Measurements from ENCODE around the gene RPRD2. TPM values are rescaled to one million over a fixed set of nuclear protein-coding genes. Genes with fewer than 3 reads are reported as not detected.

The RPRD2 gene
- total RNA-seq, 1 experiment from 2014 or later: 36.2 TPM

- Histone ChIP-seq H3K4me3 (no peak overlapping the region), H3K36me3 (ENCODE audit: low read depth) (peaks cover 23% of the 10 kb centered on the region; the same call in 1 of the 2 replicates), H3F3A (ENCODE audit: insufficient read depth, low read depth) (peaks cover 9% of the 10 kb centered on the region), H3K4me2 (no peak overlapping the region), H4K20me1 (ENCODE audit: insufficient read depth) (no peaks in the 10 kb centered on the region; the same call in 1 of the 2 replicates), H3K79me2 (ENCODE audit: low read depth) (no peaks in the 10 kb centered on the region), H2AFZ (no peak overlapping the region), H3K9me3 (ENCODE audit: insufficient read depth, low read depth) (no peaks in the 10 kb centered on the region), H3K4me1 (replicated peaks; ENCODE audit: insufficient read depth) (no peaks in the 10 kb centered on the region), H3K9me2 (ENCODE audit: insufficient read depth) (no peaks in the 10 kb centered on the region), H3K27ac (no peak overlapping the region), H3K27me3 (ENCODE audit: insufficient read depth, low read depth) (no peaks in the 10 kb centered on the region)
- intact Hi-C loops (cut with micrococcal nuclease; ENCODE audit: unreplicated experiment): no loop called here
- ChIA-PET POLR2A (ENCODE audit: unreplicated experiment) (interaction anchor here (0.6 kb wide), 1 partner anchor 15 kb away, joined by 14 read pairs; no protein-coding TSS in a partner anchor), CTCF (no interaction called here)
- no TSS peak for BruUV-seq (replicated peaks)
- DNase-seq: no peak
- no peak for TF ChIP-seq CTCF (conservative IDR thresholded peaks at IDR 0.05)
- no peak for TF ChIP-seq EZH2 (IDR thresholded peaks at IDR 0.05; ENCODE audit: low read depth)
These were observed 103.0 kb downstream of the RPRD2 start for GRCh38 chr1:150466964-150467363.

DNA sequence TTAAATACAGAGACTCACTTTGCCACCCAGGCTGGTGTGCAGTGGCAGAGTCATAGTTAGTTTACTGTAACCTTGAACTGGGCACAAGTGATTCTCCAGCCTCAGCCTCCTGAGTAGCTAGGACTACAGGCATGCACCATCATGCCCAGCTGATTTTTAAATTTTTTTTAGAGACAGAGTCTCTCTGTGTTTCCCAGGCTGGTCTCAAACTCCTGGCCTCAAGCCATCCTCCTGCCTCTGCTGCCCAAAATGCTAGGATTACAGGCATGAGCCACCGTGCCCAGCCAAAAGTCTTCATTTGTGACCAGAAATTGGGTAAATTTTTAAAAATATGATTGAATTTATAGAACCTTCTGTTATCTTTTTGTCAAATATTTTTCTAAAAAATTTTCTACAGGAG, 105.3 kb downstream of the RPRD2 start:
- no peak for DNase-seq
- Histone ChIP-seq H3K27ac (no peak overlapping the region), H3K9me2 (ENCODE audit: insufficient read depth) (no peaks in the 10 kb centered on the region), H3K36me3 (ENCODE audit: low read depth) (peaks cover 23% of the 10 kb centered on the region; the same call in 1 of the 2 replicates), H3K4me2 (no peak overlapping the region), H3K9me3 (ENCODE audit: insufficient read depth, low read depth) (no peaks in the 10 kb centered on the region), H3F3A (ENCODE audit: insufficient read depth, low read depth) (peaks cover 6% of the 10 kb centered on the region), H3K79me2 (ENCODE audit: low read depth) (no peaks in the 10 kb centered on the region), H4K20me1 (ENCODE audit: insufficient read depth) (no peaks in the 10 kb centered on the region; the same call in 1 of the 2 replicates), H2AFZ (no peak overlapping the region), H3K4me1 (replicated peaks; ENCODE audit: insufficient read depth) (no peaks in the 10 kb centered on the region), H3K4me3 (no peak overlapping the region), H3K27me3 (ENCODE audit: insufficient read depth, low read depth) (no peaks in the 10 kb centered on the region)
- no peak for TF ChIP-seq EZH2 (IDR thresholded peaks at IDR 0.05; ENCODE audit: low read depth)
- no peak for TF ChIP-seq CTCF (conservative IDR thresholded peaks at IDR 0.05)
- POLR2A ChIA-PET (ENCODE audit: unreplicated experiment): no interaction called here
- intact Hi-C loops (cut with micrococcal nuclease; ENCODE audit: unreplicated experiment): no loop called here
- no TSS peak for BruUV-seq (replicated peaks)
- CTCF ChIA-PET: no interaction called here

GRCh38 chr1:150472601-150473200, 108.8 kb downstream of the RPRD2 start:
- no TSS peak for BruUV-seq (replicated peaks)
- no peak for TF ChIP-seq EZH2 (IDR thresholded peaks at IDR 0.05; ENCODE audit: low read depth)
- no peak overlapping the region for H3K27ac ChIP-seq
- H3K27me3 ChIP-seq (ENCODE audit: insufficient read depth, low read depth): no peaks in the 10 kb centered on the region
- 0 out of 2 replicates have a peak, but pooled peaks cover 3% of the 10 kb centered on the region for H3K4me1 ChIP-seq (replicated peaks; ENCODE audit: insufficient read depth)
- POLR2A ChIA-PET (ENCODE audit: unreplicated experiment): no interaction called here
- no peaks in the 10 kb centered on the region for H3K9me2 ChIP-seq (ENCODE audit: insufficient read depth)
- H3K4me2 ChIP-seq: no peak overlapping the region
- intact Hi-C loops (cut with micrococcal nuclease; ENCODE audit: unreplicated experiment): no loop called here
- no peak overlapping the region for H3K4me3 ChIP-seq
- no peak overlapping the region for H2AFZ ChIP-seq
- H3K79me2 ChIP-seq (ENCODE audit: low read depth): no peaks in the 10 kb centered on the region
- peaks cover 22% of the 10 kb centered on the region for H3F3A ChIP-seq (ENCODE audit: insufficient read depth, low read depth)
- CTCF ChIA-PET: no interaction called here
- H3K36me3 ChIP-seq (ENCODE audit: low read depth): peaks cover 17% of the 10 kb centered on the region; the same call in 1 of the 2 replicates
- H3K9me3 ChIP-seq (ENCODE audit: insufficient read depth, low read depth): no peaks in the 10 kb centered on the region
- no peak for DNase-seq
- H4K20me1 ChIP-seq (ENCODE audit: insufficient read depth): no peaks in the 10 kb centered on the region

- no peak for TF ChIP-seq CTCF (conservative IDR thresholded peaks at IDR 0.05)
- TF ChIP-seq EZH2 (IDR thresholded peaks at IDR 0.05; ENCODE audit: low read depth): no peak
- CTCF ChIA-PET: no interaction called here
- H3F3A ChIP-seq (ENCODE audit: insufficient read depth, low read depth): peaks cover 22% of the 10 kb centered on the region
- intact Hi-C loops (cut with micrococcal nuclease; ENCODE audit: unreplicated experiment): no loop called here
- POLR2A ChIA-PET (ENCODE audit: unreplicated experiment): no interaction called here
- H3K36me3 ChIP-seq (ENCODE audit: low read depth): peaks cover 14% of the 10 kb centered on the region; the same call in 1 of the 2 replicates
- DNase-seq: no peak
- H3K4me1 ChIP-seq (replicated peaks; ENCODE audit: insufficient read depth): peaks cover 3% of the 10 kb centered on the region; the same call in 1 of the 2 replicates
- no peaks in the 10 kb centered on the region for H3K27me3 ChIP-seq (ENCODE audit: insufficient read depth, low read depth)
- no peaks in the 10 kb centered on the region for H3K9me2 ChIP-seq (ENCODE audit: insufficient read depth)
- H3K9me3 ChIP-seq (ENCODE audit: insufficient read depth, low read depth): no peaks in the 10 kb centered on the region
- H2AFZ ChIP-seq: no peak overlapping the region
- no TSS peak for BruUV-seq (replicated peaks)
- no peak overlapping the region for H3K27ac ChIP-seq
- H3K4me3 ChIP-seq: no peak overlapping the region
- no peaks in the 10 kb centered on the region for H3K79me2 ChIP-seq (ENCODE audit: low read depth)
- no peak overlapping the region for H3K4me2 ChIP-seq
- no peaks in the 10 kb centered on the region for H4K20me1 ChIP-seq (ENCODE audit: insufficient read depth)
These were observed 109.7 kb downstream of the RPRD2 start for GRCh38 chr1:150473659-150474058.
